Mesothelial cell of epicardium (in vitro differentiated cells): ENCODE data around the gene HDDC3. TPM values are rescaled to one million over a fixed set of nuclear protein-coding genes. Genes with fewer than 3 reads are reported as not detected.

ENCODE experiments used
- DNase-seq, 2 experiments: peaks; one replicate each; pipeline ENCODE4 v3.0.0; 2021; ENCODE audit warnings: low spot score in 2 of 2; ENCODE audit not compliant: unreplicated experiment in 2 of 2
- H3K27ac Mint-ChIP-seq: 2 replicates; pipeline ENCODE4 v1.8.0; 2021; ENCODE audit warnings: mixed read lengths
- H3K27me3 Mint-ChIP-seq: 2 replicates; pipeline ENCODE4 v1.8.0; 2021; ENCODE audit warnings: low read depth, mixed read lengths
- H3K36me3 Mint-ChIP-seq: 2 replicates; pipeline ENCODE4 v1.8.0; 2021; ENCODE audit warnings: mixed read lengths
- H3K4me1 Mint-ChIP-seq: 2 replicates; pipeline ENCODE4 v1.8.0; 2021; ENCODE audit warnings: mixed read lengths
- H3K4me3 Mint-ChIP-seq: 2 replicates; pipeline ENCODE4 v1.8.0; 2021; ENCODE audit warnings: mild to moderate bottlenecking, moderate library complexity, mixed read lengths
- H3K9me3 Mint-ChIP-seq: 2 replicates; pipeline ENCODE4 v1.8.0; 2021; ENCODE audit warnings: mixed read lengths
- total RNA-seq: library from RNA; stranded (reverse); gene quantifications from 3 replicates; pipeline ENCODE4 v1.2.1, GENCODE V29; 2021
- TF ChIP-seq, protein P1 (sequence below): fragments of 200-600 bp; sonication (generic); IDR thresholded peaks from one replicate; pipeline ENCODE4 v1.5.0; 2021; ENCODE audit warnings: antibody characterized with exemption; ENCODE audit not compliant: unreplicated experiment

HDDC3 gene
- total RNA-seq, 1 donor from 2014 or later = 11.9 TPM

DNA sequence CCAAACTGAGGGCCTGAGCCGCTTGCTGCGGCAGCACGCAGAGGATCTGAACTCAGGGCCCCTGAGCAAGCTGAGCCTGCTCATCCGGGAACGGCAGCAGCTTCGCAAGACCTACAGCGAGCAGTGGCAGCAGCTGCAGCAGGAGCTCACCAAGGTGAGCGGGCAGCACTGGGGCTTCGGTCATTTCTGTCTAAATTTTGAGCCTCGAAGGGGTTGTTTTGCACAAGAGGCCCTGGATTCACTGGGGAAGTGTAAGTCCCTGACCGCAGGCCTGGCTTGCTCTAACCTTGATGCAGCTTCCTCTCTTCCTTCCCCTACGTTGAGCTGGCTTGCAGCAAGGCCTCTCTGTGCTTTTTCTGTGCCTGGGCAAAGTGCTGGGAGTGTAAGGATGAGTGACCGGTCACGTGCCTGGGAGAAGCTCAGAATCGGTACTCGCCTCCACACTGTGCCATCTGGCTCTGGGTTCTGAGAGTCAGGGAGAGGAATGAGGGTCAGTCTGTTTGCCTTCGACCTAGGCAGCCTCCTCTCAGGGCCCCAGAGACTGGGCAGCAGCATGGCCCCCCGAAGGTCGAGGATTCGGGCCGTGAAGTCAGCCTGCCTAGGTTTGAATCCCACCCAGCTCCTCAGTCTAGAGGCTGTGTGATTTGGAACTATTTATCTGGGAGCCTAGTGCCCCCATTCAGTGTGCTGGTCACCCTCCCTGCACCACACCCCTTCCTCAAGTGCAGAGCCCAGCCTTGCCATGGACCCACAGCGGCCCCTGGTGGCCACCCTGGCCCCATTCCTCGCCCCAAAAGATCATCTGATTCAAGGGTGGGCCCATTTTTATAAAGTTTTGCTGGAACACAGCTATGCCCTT, 46.7 kb downstream of the HDDC3 start:
- peak overlapping the region; percentile 62 for H3K4me3 Mint-ChIP-seq
- peak overlapping the region; percentile 85 for H3K27ac Mint-ChIP-seq
- H3K4me1 Mint-ChIP-seq = peaks cover 25% of the 10 kb centered on the region
- TF ChIP-seq, protein P1, sequence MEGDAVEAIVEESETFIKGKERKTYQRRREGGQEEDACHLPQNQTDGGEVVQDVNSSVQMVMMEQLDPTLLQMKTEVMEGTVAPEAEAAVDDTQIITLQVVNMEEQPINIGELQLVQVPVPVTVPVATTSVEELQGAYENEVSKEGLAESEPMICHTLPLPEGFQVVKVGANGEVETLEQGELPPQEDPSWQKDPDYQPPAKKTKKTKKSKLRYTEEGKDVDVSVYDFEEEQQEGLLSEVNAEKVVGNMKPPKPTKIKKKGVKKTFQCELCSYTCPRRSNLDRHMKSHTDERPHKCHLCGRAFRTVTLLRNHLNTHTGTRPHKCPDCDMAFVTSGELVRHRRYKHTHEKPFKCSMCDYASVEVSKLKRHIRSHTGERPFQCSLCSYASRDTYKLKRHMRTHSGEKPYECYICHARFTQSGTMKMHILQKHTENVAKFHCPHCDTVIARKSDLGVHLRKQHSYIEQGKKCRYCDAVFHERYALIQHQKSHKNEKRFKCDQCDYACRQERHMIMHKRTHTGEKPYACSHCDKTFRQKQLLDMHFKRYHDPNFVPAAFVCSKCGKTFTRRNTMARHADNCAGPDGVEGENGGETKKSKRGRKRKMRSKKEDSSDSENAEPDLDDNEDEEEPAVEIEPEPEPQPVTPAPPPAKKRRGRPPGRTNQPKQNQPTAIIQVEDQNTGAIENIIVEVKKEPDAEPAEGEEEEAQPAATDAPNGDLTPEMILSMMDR = peak; percentile 88
- H3K36me3 Mint-ChIP-seq = peaks cover 4% of the 10 kb centered on the region
- no peaks in the 10 kb centered on the region for H3K9me3 Mint-ChIP-seq
- no peaks in the 10 kb centered on the region for H3K27me3 Mint-ChIP-seq
- peak; percentile 68 to 90 for DNase-seq

DNA sequence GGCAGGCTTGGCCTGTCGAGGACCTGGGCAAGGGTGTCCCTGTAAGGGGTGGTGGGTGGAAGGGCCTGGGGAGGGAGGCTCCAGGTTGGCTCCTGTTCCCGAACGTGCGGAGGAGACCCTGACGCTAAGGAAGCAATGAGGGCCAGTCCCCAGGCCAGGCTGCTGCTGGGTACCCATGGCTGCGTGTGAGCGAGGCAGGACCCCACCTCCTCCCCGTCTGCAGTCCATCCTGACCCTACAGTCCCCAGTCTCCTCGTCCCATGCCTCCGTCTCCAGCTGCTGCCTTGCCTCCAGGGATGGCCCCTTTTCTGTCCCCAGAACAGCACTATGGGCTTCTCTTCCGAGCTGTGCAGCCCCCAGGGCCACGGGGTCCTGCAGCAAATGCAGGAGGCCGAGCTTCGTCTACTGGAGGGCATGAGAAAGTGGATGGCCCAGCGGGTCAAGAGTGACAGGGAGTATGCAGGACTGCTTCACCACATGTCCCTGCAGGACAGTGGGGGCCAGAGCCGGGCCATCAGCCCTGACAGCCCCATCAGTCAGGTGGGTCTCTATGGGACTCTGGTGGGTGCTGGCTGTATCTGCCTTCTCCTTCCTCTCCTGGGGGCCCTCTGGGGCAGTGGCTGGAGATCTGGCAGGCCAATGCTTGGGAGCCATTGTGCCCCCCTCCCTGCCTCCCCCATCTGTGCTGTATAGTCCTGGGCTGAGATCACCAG, 47.5 kb downstream of the HDDC3 start:
- DNase-seq = no peak
- Mint-ChIP-seq H3K9me3 (no peaks in the 10 kb centered on the region), H3K27me3 (no peaks in the 10 kb centered on the region), H3K36me3 (peaks cover 4% of the 10 kb centered on the region), H3K4me3 (peak overlapping the region; percentile 62), H3K4me1 (peaks cover 25% of the 10 kb centered on the region), H3K27ac (peak overlapping the region; percentile 85)
- TF ChIP-seq, protein P1 = no peak

DNA sequence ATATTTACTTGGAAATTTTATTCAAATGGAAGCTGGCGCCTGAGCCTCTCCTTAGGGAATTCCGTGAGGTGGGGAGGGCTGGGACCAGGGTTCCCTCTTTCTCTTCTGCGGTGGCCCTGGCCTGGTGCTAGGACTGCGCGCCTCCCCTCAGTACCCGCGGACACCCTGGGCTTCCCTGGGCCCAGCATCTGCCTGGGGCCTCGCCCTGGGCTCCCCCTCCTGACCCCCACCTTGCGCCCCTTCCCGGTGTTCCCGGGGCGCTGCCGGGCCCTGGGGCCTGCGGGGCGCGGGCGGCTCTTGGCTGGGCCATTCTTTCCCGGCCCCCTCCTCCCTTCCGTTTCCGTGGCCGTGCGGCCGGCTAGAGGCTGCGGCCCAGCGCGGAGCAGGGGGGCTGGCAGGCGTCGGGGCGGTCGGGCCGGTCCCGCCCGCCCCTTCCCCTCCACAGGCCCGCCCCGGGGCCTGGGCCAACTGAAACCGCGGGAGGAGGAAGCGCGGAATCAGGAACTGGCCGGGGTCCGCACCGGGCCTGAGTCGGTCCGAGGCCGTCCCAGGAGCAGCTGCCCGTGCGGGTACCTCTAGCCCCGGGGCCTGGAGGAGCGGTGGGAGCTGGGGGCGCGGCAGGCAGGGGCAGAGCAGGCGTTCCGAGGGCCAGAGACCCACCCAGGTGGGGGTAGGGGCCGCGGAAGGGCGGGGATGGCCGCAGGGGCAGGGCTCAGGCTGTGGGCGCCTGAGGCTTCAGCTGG, 48.2 kb downstream of the HDDC3 start, which contains the start of gene FES:
FES (plus strand) TSS at position 529 of the 743 bp plus-strand sequence. CDS start 542 bp downstream, outside the sequence.
- peaks cover 9% of the 10 kb centered on the region for H3K36me3 Mint-ChIP-seq
- H3K4me1 Mint-ChIP-seq = peaks cover 25% of the 10 kb centered on the region
- TF ChIP-seq, protein P1 = no peak
- H3K27me3 Mint-ChIP-seq = no peaks in the 10 kb centered on the region
- peak within 1 kb of the TSS; percentile 85 for H3K27ac Mint-ChIP-seq
- H3K9me3 Mint-ChIP-seq = no peaks in the 10 kb centered on the region
- peak in 1 of 2 experiments; percentile 59 for DNase-seq
- H3K4me3 Mint-ChIP-seq = peak within 1 kb of the TSS; percentile 62

DNA sequence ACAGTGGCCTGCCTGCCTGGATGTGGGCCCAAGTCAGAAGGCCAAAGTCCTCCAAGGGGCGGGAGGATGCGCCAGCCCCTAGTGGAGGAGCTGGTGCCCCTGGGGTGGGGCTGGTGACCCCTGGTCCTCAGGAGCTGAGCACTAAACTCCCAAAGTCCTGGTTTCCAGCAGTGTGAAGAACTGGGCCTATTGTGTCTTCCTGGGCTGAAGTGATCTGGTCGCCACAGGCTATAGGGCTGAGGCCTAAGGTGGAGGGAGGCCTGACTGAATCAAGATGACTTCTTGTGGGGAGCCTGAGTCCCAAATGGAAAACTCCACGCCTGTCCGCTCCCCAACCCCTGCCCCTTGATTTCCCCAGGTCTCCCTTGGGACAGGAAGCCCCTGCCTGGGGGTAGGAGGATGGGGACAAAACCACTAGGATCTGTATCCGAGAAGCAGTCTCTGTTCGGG, 48.8 kb downstream of the HDDC3 start:
- Mint-ChIP-seq H3K27ac (peak overlapping the region; percentile 80), H3K4me3 (peak overlapping the region; percentile 44), H3K36me3 (peaks cover 9% of the 10 kb centered on the region), H3K4me1 (peaks cover 25% of the 10 kb centered on the region), H3K27me3 (no peaks in the 10 kb centered on the region), H3K9me3 (no peaks in the 10 kb centered on the region)
- TF ChIP-seq, protein P1 = no peak
- no peak for DNase-seq

DNA sequence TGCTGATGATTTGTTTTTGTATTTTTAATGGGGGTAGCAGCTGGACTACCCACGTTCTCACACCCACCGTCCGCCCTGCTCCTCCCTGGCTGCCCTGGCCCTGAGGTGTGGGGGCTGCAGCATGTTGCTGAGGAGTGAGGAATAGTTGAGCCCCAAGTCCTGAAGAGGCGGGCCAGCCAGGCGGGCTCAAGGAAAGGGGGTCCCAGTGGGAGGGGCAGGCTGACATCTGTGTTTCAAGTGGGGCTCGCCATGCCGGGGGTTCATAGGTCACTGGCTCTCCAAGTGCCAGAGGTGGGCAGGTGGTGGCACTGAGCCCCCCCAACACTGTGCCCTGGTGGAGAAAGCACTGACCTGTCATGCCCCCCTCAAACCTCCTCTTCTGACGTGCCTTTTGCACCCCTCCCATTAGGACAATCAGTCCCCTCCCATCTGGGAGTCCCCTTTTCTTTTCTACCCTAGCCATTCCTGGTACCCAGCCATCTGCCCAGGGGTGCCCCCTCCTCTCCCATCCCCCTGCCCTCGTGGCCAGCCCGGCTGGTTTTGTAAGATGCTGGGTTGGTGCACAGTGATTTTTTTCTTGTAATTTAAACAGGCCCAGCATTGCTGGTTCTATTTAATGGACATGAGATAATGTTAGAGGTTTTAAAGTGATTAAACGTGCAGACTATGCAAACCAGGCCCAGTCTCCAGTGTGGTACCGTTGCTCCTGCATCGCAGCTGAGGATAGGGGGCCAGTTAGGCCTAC, 49.4 kb downstream of the HDDC3 start:
- Mint-ChIP-seq H3K4me1 (peaks cover 25% of the 10 kb centered on the region), H3K9me3 (no peaks in the 10 kb centered on the region), H3K4me3 (peak overlapping the region; percentile 3), H3K36me3 (peaks cover 15% of the 10 kb centered on the region), H3K27ac (peak overlapping the region; percentile 80), H3K27me3 (no peaks in the 10 kb centered on the region)
- TF ChIP-seq, protein P1 = no peak
- DNase-seq = no peak
